HepG2 (cell line): ENCODE results near the gene MTFR1L. TPM values are rescaled to one million over a fixed set of nuclear protein-coding genes. Genes with fewer than 3 reads are reported as not detected.

ENCODE experiments used
- ASH2L ChIP-seq: fragments of 300-600, 200-600 bp; sonication (generic); IDR thresholded peaks from 2 replicates; pipeline ENCODE4 v1.7.0; 2017; ENCODE audit warnings: low read depth, mild to moderate bottlenecking, moderate library complexity, mixed read lengths, low read length; ENCODE audit not compliant: insufficient read length
- ATF7 ChIP-seq, 2 experiments: fragments of 450-650 bp in 1 of 2; sonication (generic) in 1 of 2; formaldehyde crosslinking in 1 of 2; IDR thresholded peaks; 2 replicates each; pipeline versions ENCODE4 v1.4.0 to v1.6.1; 2016 to 2020; ENCODE audit warnings: antibody characterized with exemption in 1 of 2, mild to moderate bottlenecking in 1 of 2, missing genetic modification reagents in 1 of 2
- CEBPB ChIP-seq: IDR thresholded peaks from 2 replicates; pipeline ENCODE4 v1.6.1; 2011; ENCODE audit warnings: low read depth, low read length, improper control_type of control experiment, borderline replicate concordance
- CSRNP1 ChIP-seq: sonication (generic); formaldehyde crosslinking; IDR thresholded peaks from 2 replicates; pipeline ENCODE4 v1.8.1; 2023; ENCODE audit warnings: mild to moderate bottlenecking, missing genetic modification reagents
- DZIP1 ChIP-seq: sonication (generic); formaldehyde crosslinking; IDR thresholded peaks from 2 replicates; pipeline ENCODE4 v1.5.0; 2020; ENCODE audit warnings: mild to moderate bottlenecking, missing genetic modification reagents
- HOXA9 ChIP-seq: sonication (generic); formaldehyde crosslinking; IDR thresholded peaks from 2 replicates; pipeline ENCODE4 v1.8.1; 2022; ENCODE audit warnings: missing genetic modification reagents, mild to moderate bottlenecking, moderate library complexity, borderline replicate concordance
- KLF6 ChIP-seq: IDR thresholded peaks from 2 replicates; pipeline ENCODE4 v1.8.0; 2016; ENCODE audit warnings: missing biosample characterization, missing genetic modification reagents
- PHB2 ChIP-seq: fragments of 450-650 bp; IDR thresholded peaks from 2 replicates; pipeline ENCODE4 v1.6.1; 2018; ENCODE audit not compliant: partially characterized antibody
- RBAK ChIP-seq: sonication (generic); formaldehyde crosslinking; IDR thresholded peaks from 2 replicates; pipeline ENCODE4 v1.5.1; 2020; ENCODE audit warnings: mild to moderate bottlenecking, missing genetic modification reagents
- RFX3 ChIP-seq: IDR thresholded peaks from 2 replicates; pipeline ENCODE4 v1.6.1; 2016; ENCODE audit warnings: missing biosample characterization, missing genetic modification reagents
- SMAD9 ChIP-seq: sonication (generic); formaldehyde crosslinking; IDR thresholded peaks from 2 replicates; pipeline ENCODE4 v1.5.1; 2020; ENCODE audit warnings: mild to moderate bottlenecking, missing genetic modification reagents
- ZNF142 ChIP-seq: sonication (generic); formaldehyde crosslinking; IDR thresholded peaks from 2 replicates; pipeline ENCODE4 v1.4.0; 2020; ENCODE audit warnings: missing genetic modification reagents
- ZNF33A ChIP-seq: sonication (generic); formaldehyde crosslinking; IDR thresholded peaks from 2 replicates; pipeline ENCODE4 v1.5.1; 2020; ENCODE audit warnings: missing genetic modification reagents, mild to moderate bottlenecking, moderate library complexity, borderline replicate concordance
- ZNF777 ChIP-seq: sonication (generic); formaldehyde crosslinking; IDR thresholded peaks from 2 replicates; pipeline ENCODE4 v1.4.0; 2020; ENCODE audit warnings: missing genetic modification reagents
- ZNF788 ChIP-seq: sonication (generic); formaldehyde crosslinking; IDR thresholded peaks from 2 replicates; pipeline ENCODE4 v1.5.0; 2020; ENCODE audit warnings: mild to moderate bottlenecking, missing genetic modification reagents, borderline replicate concordance
- ZSCAN21 ChIP-seq: sonication (generic); formaldehyde crosslinking; IDR thresholded peaks from 2 replicates; pipeline ENCODE4 v1.8.0; 2022; ENCODE audit warnings: mild to moderate bottlenecking, missing genetic modification reagents, moderate library complexity, borderline replicate concordance
- polyA plus RNA-seq, 8 experiments: library from polyadenylated mRNA; depleted of rRNA in 3 of 8; stranded (reverse) in 7 of 8; unstranded in 1 of 8; fragments of >200 nt; fragmentation: Illumina TruSeq in 4 of 8; extraction: Trizol in 4 of 8; gene quantifications; 2 replicates each; pipeline versions ENCODE4 v1.2.1 to v1.2.3, GENCODE V29; 2011 to 2016; ENCODE audit warnings: low read depth in 4 of 8, missing spikeins in 1 of 8, mixed read lengths in 1 of 8; ENCODE audit not compliant: insufficient read depth in 1 of 8
- total RNA-seq, 5 experiments: library from RNA; depleted of rRNA; stranded (reverse); fragments of >200 nt; fragmentation: Illumina TruSeq; extraction: Trizol; gene quantifications; 2 replicates each; pipeline ENCODE4 v1.2.3, GENCODE V29; 2016; ENCODE audit warnings: low read depth in 1 of 5

Gene MTFR1L
- total and polyA plus RNA-seq, 2 of the 13 experiments (the other 11 are each of a cell fraction or from before 2014, with no cell fraction given), result 38.0 to 55.7 TPM

- TF ChIP-seq ZSCAN21 (CRISPR knock-in tag), result no peak
- no peak for TF ChIP-seq ZNF777 (CRISPR knock-in tag)
- TF ChIP-seq PHB2, result no peak
- no peak for TF ChIP-seq DZIP1 (CRISPR knock-in tag)
- peak; percentile 68; the same call in 1 of the 2 replicates for TF ChIP-seq KLF6 (CRISPR knock-in tag)
- no peak for TF ChIP-seq RBAK (CRISPR knock-in tag)
- TF ChIP-seq HOXA9 (CRISPR knock-in tag), result no peak
- no peak; the same call in 1 of the 2 replicates for TF ChIP-seq ZNF788
- no peak for TF ChIP-seq CSRNP1
- no peak for TF ChIP-seq ZNF33A
- no peak for TF ChIP-seq SMAD9
- peak; percentile 79 for TF ChIP-seq ASH2L
- no peak for TF ChIP-seq ATF7 (IDR thresholded peaks at IDR 0.05)
- TF ChIP-seq ATF7 (CRISPR knock-in tag; IDR thresholded peaks at IDR 0.05), result no peak
- no peak for TF ChIP-seq ZNF142
- no peak for TF ChIP-seq RFX3 (CRISPR knock-in tag)
- TF ChIP-seq CEBPB, result no peak
These were observed 41.8 kb downstream of the MTFR1L start (continued) for GRCh38 chr1:25861316-25862286.
